Pancreas (tissue), 10 donors: ENCODE results near the gene IFNA21. TPM values are rescaled to one million over a fixed set of nuclear protein-coding genes. Genes with fewer than 3 reads are reported as not detected.
A peak's percentile ranks its signal among the peaks of the same experiment; 100 is the strongest.

Experiments
- ATAC-seq, 4 donors: fragments of 200-7000 bp; cut with Tn5 transposase; one replicate each; pipeline versions ENCODE4 v1.8.0 to v1.9.1; 2020; ENCODE audit warnings: mild to moderate bottlenecking in 4 of 4, moderate library complexity in 4 of 4
- DNase-seq, 6 donors: peaks; one replicate each; pipeline ENCODE4 v3.0.0-alpha.2; 2020
- FAIRE-seq: peaks from 2 replicates; lab custom pipeline; 2012; peaks lifted over from hg19 to GRCh38; lab: Jason Lieb, UNC
- H3K27ac ChIP-seq, 4 donors: fragments of 200-600 bp; sonication (generic); 1 replicate in 3 of 4; 2 replicates in 1 of 4; pipeline versions ENCODE4 v1.5.0 to v1.8.0; 2020
- H3K27me3 ChIP-seq, 4 donors: fragments of 200-600 bp; one replicate each; pipeline ENCODE4 v1.8.0; 2021
- H3K36me3 ChIP-seq, 3 donors: fragments of 200-600 bp; sonication (generic) in 1 of 3; one replicate each; pipeline versions ENCODE4 v1.5.0 to v1.8.0; 2020 to 2021
- H3K4me1 ChIP-seq, 3 donors: fragments of 200-600 bp; one replicate each; pipeline ENCODE4 v1.8.0; 2021
- H3K4me3 ChIP-seq, 4 donors: fragments of 200-600 bp; sonication (generic) in 2 of 4; one replicate each; pipeline versions ENCODE4 v1.5.0 to v1.8.0; 2020 to 2021
- H3K9me3 ChIP-seq, 4 donors: fragments of 200-600 bp; one replicate each; pipeline ENCODE4 v1.8.0; 2021
- WGBS, 2 donors: extraction: QIAGEN DNeasy Blood & Tissue Kit; methylation state at CpG; one replicate each; pipeline ENCODE4 v1.1.7; 2013; 5-methylcytosine and 5-hydroxymethylcytosine counted together
- intact Hi-C, 3 donors: fragments of 100-400 bp; cut with DNase I; formaldehyde crosslinking; loops; one replicate each; pipeline versions ENCODE4 v1.11.1 to v1.14.2; 2022
- polyA plus RNA-seq, 2 donors: library from polyadenylated mRNA; stranded (reverse); fragments of 200-250 nt; gene quantifications; one replicate each; pipeline ENCODE4 v1.2.3, GENCODE V29; 2013
- total RNA-seq, 6 donors: library from RNA; stranded (reverse); fragmentation: NEBNext Ultra II Directional in 4 of 6; extraction: Animal tissue kit (Norgen Biotek cat#: 25700) in 4 of 6; gene quantifications; one replicate each; pipeline versions ENCODE4 v1.2.1 to v1.2.4, GENCODE V29; 2021 to 2023
- TF ChIP-seq, protein P1 (sequence below), 4 donors: fragments of 200-600 bp; sonication (generic) in 3 of 4; IDR thresholded peaks; one replicate each; pipeline versions ENCODE4 v1.5.0 to v1.8.0; 2021; ENCODE audit warnings: antibody characterized with exemption in 4 of 4
- donor health status: healthy with polysubstance abuse.
- donor health status: DM: no; HTN: no; CAD: no; lungs with moderate emphysema.
- donor health status: DM: no; HTN: no; CAD: no.
- donor health status: control.
- donor health status: control.
- donor health status: Bipolar disorder and iron deficiency.
- donor health status: DM: yes; HTN: yes; CAD: no.
- donor health status: DM: no; HTN: no; CAD: no.
- donor health status: DM: no; HTN: no; CAD: no.
- donor health status: DM: yes; HTN: yes; CAD: no.

Gene IFNA21
- total and polyA plus RNA-seq, 8 donors, result not detected

DNA sequence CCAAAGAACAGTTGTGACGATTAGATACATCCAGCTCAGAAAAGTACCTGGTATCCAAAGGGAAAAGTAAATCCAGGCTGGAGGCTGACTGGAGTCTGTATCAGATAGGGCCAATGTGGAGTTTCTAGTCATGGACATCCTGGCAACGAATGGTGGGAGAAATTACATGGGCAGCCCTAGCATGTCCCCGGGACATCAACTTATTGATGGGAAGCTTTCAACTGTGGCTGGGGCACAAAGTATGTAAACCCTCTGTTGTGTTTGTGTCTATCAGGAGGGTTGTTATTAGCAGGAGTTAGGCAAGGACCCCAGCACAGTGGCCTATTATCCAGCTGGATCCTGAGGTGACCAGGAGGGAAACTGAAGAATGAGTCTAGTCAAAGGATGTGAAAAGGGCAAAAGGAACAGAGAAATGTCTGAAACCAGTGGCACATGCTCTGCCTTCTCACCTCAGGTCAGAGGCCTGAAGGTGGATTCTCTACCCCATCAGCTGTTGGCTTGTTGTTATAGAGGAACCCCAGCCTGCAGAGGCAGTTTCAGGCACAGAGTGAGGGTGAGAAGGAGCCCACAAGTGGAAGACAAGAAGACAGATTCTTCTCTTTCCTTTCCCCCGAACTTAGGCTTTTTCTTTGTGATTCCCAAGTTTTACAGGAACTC lies 44.7 kb downstream of the IFNA21 start:
- no peak for ATAC-seq
- Histone ChIP-seq H3K27me3 (no peaks in the 10 kb centered on the region), H3K4me3 (no peak overlapping the region), H3K9me3 (no peaks in the 10 kb centered on the region), H3K27ac (no peak overlapping the region), H3K36me3 (no peaks in the 10 kb centered on the region), H3K4me1 (no peaks in the 10 kb centered on the region)
- no peak for DNase-seq
- TF ChIP-seq, protein P1, sequence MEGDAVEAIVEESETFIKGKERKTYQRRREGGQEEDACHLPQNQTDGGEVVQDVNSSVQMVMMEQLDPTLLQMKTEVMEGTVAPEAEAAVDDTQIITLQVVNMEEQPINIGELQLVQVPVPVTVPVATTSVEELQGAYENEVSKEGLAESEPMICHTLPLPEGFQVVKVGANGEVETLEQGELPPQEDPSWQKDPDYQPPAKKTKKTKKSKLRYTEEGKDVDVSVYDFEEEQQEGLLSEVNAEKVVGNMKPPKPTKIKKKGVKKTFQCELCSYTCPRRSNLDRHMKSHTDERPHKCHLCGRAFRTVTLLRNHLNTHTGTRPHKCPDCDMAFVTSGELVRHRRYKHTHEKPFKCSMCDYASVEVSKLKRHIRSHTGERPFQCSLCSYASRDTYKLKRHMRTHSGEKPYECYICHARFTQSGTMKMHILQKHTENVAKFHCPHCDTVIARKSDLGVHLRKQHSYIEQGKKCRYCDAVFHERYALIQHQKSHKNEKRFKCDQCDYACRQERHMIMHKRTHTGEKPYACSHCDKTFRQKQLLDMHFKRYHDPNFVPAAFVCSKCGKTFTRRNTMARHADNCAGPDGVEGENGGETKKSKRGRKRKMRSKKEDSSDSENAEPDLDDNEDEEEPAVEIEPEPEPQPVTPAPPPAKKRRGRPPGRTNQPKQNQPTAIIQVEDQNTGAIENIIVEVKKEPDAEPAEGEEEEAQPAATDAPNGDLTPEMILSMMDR (IDR thresholded peaks at IDR 0.05), result no peak
- no peak for FAIRE-seq
- 66 to 83% methylated on average over 4 of the region's 4 CpGs for WGBS, 2 donors
- intact Hi-C loops, result no loop called here

DNA sequence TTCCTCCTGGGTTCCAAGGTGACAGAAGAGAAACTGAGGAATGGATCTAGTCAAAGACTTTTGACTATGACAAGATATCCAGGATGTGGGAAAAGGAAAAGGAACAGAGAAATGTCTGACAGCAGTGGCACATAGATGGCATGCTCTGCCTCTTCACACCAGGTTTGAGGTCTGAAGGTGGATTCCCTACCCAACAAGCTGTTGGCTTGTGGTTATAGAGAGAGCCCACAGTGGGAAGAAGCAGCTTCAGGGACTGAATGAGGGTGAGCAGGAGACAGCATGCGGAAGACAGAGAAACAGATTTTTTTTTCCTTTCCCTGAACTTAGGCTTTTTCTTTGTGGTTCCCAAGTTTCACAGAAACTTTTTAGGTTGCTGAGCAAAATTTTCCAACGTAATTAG lies 45.4 kb downstream of the IFNA21 start:
- Histone ChIP-seq H3K4me1 (no peaks in the 10 kb centered on the region), H3K27me3 (no peaks in the 10 kb centered on the region), H3K27ac (no peak overlapping the region), H3K4me3 (no peak overlapping the region), H3K9me3 (no peaks in the 10 kb centered on the region), H3K36me3 (no peaks in the 10 kb centered on the region)
- intact Hi-C loops, result no loop called here
- no peak for ATAC-seq
- DNase-seq, result no peak
- WGBS, 2 donors, result 77 to 86% methylated on average over 2 of the region's 2 CpGs
- FAIRE-seq, result no peak
- TF ChIP-seq, protein P1 (IDR thresholded peaks at IDR 0.05), result no peak

DNA sequence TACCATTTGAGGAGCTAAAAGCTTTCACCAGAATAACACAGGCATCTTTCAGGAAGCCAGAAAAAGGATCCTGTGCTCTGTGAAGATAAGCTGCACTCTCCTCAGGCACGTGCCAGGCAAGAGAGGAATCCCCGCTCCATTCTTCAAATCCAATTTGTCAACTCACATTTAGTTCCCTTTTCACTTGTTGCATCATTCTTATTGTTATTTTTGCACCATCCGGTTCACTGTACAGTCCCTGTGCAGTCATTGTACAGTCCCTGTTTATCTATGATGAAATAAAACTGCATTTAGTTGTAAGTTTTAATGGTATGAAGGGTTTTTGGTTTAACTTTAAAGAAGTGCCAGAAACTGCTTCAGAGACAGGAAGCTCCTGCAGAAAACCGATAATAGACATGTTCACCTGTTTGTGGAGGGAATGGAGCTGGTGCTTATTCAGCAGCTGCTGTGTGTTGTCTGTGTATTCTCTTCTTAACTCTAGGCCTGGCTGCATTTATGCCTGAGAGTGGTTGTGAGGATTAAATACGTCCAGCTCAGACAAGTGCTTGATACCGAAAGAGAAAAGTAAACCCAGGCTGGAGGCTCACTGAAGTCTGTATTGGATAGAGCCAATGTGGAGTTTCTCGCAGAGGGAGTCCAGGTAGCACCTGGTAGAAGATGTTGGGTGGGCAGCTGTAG lies 47.2 kb downstream of the IFNA21 start:
- no peaks in the 10 kb centered on the region for H3K9me3 ChIP-seq
- no peak for DNase-seq
- intact Hi-C loops, result no loop called here
- no peaks in the 10 kb centered on the region for H3K36me3 ChIP-seq
- FAIRE-seq, result no peak
- H3K27ac ChIP-seq, result no peak overlapping the region
- ATAC-seq, result peak in 2 of 4 donors; percentile 25 to 40
- WGBS, 2 donors, result 63 to 75% methylated on average over 7 of the region's 7 CpGs
- H3K4me3 ChIP-seq, result no peak overlapping the region
- no peaks in the 10 kb centered on the region for H3K27me3 ChIP-seq
- H3K4me1 ChIP-seq, result no peaks in the 10 kb centered on the region
- TF ChIP-seq, protein P1 (IDR thresholded peaks at IDR 0.05), result no peak

Other genes with a start within 250 kb of the IFNA21 start
- gene HACD4, start 135.0 kb downstream of the IFNA21 start, total RNA-seq, result 1 to 10 TPM in 1 of 6 donors, under 1 TPM in 5; 0.09 to 1.7 (median 0.24) TPM
- under 1 TPM; 0.23 to 0.33 TPM for gene HACD4, start 135.0 kb downstream of the IFNA21 start, polyA plus RNA-seq
- gene IFNB1, start 88.7 kb downstream of the IFNA21 start, total RNA-seq, result not detected
- not detected for gene IFNB1, start 88.7 kb downstream of the IFNA21 start, polyA plus RNA-seq
- not detected for gene IFNW1, start 24.8 kb downstream of the IFNA21 start, total RNA-seq
- gene IFNW1, start 24.8 kb downstream of the IFNA21 start, polyA plus RNA-seq, result not detected
- gene IFNA4, start 20.9 kb upstream of the IFNA21 start, total RNA-seq, result not detected
- gene IFNA4, start 20.9 kb upstream of the IFNA21 start, polyA plus RNA-seq, result not detected
- not detected for gene IFNA7, start 35.5 kb upstream of the IFNA21 start, total RNA-seq
- gene IFNA7, start 35.5 kb upstream of the IFNA21 start, polyA plus RNA-seq, result not detected
- gene IFNA10, start 40.5 kb upstream of the IFNA21 start, total RNA-seq, result not detected
- gene IFNA10, start 40.5 kb upstream of the IFNA21 start, polyA plus RNA-seq, result not detected
- not detected for gene IFNA16, start 50.7 kb upstream of the IFNA21 start, total RNA-seq
- not detected for gene IFNA16, start 50.7 kb upstream of the IFNA21 start, polyA plus RNA-seq
- not detected for gene IFNA17, start 61.6 kb upstream of the IFNA21 start, total RNA-seq
- not detected for gene IFNA17, start 61.6 kb upstream of the IFNA21 start, polyA plus RNA-seq
- gene IFNA14, start 73.3 kb upstream of the IFNA21 start, total RNA-seq, result not detected
- gene IFNA14, start 73.3 kb upstream of the IFNA21 start, polyA plus RNA-seq, result not detected
- not detected for gene IFNA5, start 138.7 kb upstream of the IFNA21 start, total RNA-seq
- not detected for gene IFNA5, start 138.7 kb upstream of the IFNA21 start, polyA plus RNA-seq
- 10 to 100 TPM in 2 of 6 donors, 1 to 10 TPM in 4; 5.4 to 14.8 (median 7.3) TPM for gene KLHL9, start 168.7 kb upstream of the IFNA21 start, total RNA-seq
- gene KLHL9, start 168.7 kb upstream of the IFNA21 start, polyA plus RNA-seq, result 1 to 10 TPM; 3.2 to 7.8 TPM
- gene IFNA6, start 184.2 kb upstream of the IFNA21 start, total RNA-seq, result not detected
- gene IFNA6, start 184.2 kb upstream of the IFNA21 start, polyA plus RNA-seq, result not detected
- not detected for gene IFNA13, start 201.4 kb upstream of the IFNA21 start, total RNA-seq
- under 1 TPM in 1 of 2 donors, not detected in 1; 0.07 TPM for gene IFNA13, start 201.4 kb upstream of the IFNA21 start, polyA plus RNA-seq
- gene IFNA2, start 218.7 kb upstream of the IFNA21 start, total RNA-seq, result not detected
- gene IFNA2, start 218.7 kb upstream of the IFNA21 start, polyA plus RNA-seq, result not detected
- gene IFNA8, start 242.5 kb upstream of the IFNA21 start, total RNA-seq, result not detected
- not detected for gene IFNA8, start 242.5 kb upstream of the IFNA21 start, polyA plus RNA-seq